Measurements from ENCODE around the gene SERINC5.

DNA sequence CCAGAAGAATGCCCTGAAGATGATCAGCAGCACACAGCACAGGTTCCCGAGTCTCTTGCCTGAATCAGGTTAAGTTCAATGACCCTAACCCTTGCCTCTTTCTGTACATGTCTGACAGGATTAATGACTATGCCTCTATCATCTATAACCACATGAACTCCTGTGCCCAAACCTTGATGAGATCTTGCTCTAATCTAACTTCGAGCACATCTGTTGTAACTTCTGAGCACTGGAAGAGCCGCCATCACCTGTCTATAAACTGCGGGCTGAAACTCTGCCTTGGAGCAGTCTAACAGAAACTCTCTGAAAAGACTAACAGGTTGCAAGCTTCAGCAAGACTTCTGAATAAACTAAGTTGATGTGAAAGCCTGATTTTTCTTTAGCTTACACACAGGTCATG lies 44.5 kb downstream of the SERINC5 start:
- TF ChIP-seq, protein P1, sequence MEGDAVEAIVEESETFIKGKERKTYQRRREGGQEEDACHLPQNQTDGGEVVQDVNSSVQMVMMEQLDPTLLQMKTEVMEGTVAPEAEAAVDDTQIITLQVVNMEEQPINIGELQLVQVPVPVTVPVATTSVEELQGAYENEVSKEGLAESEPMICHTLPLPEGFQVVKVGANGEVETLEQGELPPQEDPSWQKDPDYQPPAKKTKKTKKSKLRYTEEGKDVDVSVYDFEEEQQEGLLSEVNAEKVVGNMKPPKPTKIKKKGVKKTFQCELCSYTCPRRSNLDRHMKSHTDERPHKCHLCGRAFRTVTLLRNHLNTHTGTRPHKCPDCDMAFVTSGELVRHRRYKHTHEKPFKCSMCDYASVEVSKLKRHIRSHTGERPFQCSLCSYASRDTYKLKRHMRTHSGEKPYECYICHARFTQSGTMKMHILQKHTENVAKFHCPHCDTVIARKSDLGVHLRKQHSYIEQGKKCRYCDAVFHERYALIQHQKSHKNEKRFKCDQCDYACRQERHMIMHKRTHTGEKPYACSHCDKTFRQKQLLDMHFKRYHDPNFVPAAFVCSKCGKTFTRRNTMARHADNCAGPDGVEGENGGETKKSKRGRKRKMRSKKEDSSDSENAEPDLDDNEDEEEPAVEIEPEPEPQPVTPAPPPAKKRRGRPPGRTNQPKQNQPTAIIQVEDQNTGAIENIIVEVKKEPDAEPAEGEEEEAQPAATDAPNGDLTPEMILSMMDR (IDR thresholded peaks at IDR 0.05), result no peak
- TF ChIP-seq POLR2A (IDR thresholded peaks at IDR 0.05), result no peak

Measured in testis (tissue), 2 donors.